Activated CD4-positive, alpha-beta T cell treated with anti-CD3 and anti-CD28 coated beads for 24 hours (primary cell): Measurements from ENCODE around the gene LAMTOR5.
"Not testable (repeated sequence)": the region's sequence is repeated elsewhere in the genome, so short reads cannot be mapped to it uniquely, and the experiment has no call there.

ENCODE experiments used
- DNase-seq, 2 donors: peaks; one replicate each; pipeline ENCODE4 v3.0.0-alpha.2; 2020; ENCODE audit warnings: low read depth in 2 of 2

Gene LAMTOR5

DNA sequence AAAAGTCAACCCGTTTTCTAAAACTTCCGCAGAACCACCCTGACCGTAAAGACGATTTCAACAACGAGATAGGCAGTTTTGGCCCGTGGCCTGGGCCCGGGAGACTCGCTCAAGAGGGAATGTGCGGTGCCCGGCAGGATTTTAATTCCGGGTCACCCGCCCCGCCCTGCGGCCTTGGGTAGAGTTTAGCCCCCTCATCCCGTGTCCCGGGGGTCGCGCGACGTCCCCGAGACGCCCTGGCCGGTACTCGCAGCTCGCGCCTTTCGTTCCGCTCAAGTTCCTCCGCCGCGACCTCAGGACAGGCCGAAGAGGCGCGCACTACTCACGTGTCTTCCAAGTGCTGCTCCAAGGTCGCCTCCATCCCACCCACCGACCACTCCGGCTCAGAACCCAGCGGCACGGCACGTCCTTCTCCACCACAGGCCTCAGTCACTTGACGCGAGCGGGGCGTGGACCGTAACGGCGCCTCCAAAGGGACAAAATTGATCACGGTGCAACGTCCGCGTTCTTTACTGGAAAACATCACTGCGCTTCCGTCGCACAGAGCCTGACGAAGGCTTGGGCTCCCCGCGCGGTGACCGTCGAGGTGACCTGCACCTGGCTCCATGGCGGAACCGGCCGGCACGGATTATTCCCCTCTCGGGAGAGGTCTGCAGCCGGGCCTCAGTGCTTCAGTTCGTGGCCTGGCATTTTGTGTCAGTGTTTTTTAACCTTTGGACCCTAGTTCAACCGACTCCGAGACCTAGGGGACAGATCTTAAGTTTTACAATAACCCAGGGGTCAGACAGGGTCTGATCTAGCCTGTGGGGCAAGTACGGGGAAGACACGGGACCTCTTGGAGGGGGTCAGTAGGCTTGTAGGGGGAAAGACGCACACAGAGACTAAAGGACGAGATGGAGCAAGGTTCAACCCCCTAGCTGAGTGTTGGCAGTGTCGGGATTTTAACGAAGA is at the start of gene LAMTOR5:
TSS of gene LAMTOR5 (minus strand) at position 435 of the 951 bp plus-strand sequence. CDS start at position 361, 74 bp downstream.
- DNase-seq, result peak; percentile 81 to 90

DNA sequence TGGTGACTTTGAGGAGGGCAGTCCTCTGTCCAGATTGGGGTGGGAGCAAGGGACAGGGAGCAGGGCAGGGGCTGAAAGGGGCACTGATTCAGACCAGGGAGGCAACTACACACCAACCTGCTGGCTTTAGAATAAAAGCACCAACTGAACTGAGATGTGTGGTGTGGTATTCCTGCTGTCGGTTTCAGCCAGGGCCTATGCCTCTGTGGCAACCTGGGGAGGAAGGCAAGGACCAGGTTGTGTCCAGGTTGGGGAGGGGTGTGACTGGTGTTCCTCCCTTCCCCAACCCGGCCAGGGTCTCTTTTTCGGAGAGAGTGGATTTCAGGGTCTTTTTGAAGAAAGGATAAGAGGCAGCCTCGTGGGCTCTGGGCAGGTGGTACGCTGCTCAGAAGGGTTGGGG is 49.7 kb upstream of the LAMTOR5 start:
- DNase-seq, result no peak

DNA sequence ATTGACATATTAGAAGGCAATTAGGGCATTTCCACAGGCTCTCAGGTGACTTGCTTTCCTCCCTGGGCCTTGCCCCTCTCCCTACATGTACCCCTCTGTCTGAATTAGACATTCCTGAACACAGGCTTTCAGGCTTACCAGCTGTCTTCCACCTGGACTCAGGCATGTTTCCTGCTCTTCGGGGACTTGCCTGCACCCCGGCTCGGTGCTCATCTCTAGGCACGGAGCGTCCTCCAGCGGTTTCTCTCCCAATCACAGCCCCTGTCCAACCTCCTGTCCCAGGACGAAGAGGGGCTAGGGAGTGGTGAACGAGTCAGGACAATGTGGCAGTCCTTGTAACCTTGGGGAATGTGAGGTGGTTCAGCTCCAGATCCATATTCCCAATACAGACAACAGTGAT is 47.7 kb upstream of the LAMTOR5 start:
- DNase-seq, result no peak

DNA sequence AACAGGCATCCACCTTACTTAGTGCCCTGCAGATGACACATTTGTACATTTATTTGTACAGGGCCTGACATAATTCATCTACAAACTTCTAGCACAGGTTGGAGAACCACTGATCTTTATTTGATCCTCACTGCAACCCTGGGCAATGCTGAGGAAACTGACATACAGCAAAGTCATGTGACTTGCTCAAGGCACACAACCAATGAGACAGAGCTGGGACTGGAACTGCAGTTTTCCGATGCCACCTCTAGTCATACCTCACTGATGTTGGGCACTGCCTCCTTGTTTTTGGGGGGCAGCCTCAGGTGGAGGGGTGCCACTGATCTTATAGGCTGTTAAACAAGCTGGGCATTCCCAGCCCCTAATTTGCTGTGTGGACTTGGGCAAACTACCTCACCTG is 46.8 kb upstream of the LAMTOR5 start:
- DNase-seq, result no peak

DNA sequence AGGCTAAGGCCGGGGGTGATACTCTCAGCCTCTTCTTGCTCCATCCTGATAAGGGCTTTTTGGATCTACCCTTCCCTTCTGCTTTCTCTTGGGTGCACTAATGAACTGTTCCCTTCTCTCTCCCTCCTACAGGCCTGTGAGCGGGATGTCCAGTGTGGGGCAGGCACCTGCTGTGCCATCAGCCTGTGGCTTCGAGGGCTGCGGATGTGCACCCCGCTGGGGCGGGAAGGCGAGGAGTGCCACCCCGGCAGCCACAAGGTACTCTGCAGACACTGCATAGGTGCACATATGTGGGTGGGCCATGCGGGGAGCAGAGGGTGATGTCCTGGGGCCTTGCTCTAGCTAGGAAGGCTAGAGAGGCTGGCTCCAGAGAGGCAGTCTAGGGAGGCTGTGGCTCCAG is 46.3 kb upstream of the LAMTOR5 start:
- no peak for DNase-seq

DNA sequence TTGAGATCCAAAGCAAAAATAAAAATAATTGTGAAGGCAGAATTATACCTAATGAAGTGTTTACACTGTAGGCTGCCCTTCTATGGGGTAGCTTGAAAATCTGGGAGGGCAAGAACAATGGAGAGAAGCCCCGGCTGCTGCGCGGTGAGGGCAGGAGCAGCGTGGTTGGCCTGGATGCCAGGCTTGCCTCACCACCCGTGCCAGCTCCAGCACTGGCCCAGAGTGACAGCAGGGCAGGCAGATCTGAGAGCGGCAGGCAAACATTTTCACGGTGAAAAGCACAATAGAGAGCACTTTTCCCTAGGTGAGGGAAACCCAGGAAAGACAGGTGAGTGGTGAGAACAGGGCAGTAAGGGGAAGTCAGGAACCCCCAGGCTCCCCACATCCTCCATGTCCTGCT is 44.8 kb upstream of the LAMTOR5 start:
- DNase-seq, result no peak

DNA sequence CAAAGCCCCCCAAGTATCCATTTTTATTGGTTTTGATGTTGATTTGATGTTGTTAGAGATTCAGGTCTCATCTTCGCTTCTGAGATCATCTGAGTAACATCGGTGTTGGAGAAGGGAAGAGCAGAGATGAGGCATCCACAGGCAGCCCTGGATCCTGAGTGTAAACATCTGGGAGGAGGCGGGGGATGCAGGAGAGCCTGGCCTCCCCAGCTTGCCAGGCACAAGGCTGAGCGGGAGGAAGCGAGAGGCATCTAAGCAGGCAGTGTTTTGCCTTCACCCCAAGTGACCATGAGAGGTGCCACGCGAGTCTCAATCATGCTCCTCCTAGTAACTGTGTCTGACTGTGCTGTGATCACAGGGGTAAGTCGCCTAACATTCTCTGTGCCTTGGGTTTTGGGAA is 43.4 kb upstream of the LAMTOR5 start, which contains the start of gene PROK1:
TSS of gene PROK1 (plus strand) at position 221 of the 400 bp plus-strand sequence. CDS start at position 289, 68 bp downstream.
- no peak for DNase-seq

DNA sequence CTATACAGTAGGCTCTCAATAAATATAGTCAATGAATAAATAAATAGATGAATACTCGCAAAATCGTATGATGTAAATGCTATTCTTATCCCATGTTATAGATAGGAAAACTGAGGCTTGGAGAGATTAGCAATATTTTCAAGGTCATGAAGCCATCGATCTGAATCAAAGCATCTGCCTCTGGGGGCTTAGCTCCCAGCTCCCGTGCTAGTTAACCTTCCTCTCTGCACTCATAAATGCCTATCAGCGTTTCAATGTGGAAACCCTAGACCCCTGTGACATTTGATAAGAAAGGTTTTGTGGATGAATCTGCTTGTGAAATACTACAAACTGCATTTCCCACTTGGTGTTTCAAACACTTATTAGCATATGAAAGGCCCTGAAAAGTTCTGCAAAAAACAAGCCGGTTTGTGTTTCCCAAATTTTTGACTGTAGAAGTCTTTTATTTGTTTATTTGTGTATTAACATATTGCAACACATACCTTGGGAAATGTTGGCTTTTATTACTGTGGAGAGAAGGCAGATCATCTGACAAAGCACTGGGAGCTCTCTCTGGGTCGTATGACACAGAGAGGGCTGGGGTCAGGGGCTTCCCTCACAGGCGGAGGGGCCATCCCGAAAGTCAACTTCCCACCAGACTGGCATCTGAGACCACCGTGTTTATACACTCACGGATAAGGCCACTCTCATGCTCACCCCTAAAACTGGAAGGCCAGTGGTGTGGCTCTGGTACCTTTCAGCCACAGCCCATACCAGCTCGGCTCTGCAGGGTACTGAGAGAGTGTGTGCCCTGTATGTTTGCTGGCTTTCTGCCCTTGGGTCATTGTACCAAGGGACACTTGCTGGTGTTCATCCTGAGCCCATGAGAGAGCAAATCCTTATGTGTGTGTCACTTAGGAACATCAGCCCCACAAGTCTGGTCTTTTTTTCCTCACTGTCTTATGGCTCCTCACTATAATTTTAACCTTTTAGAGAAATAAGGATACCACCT is 42.5 kb upstream of the LAMTOR5 start:
- DNase-seq, result no peak

DNA sequence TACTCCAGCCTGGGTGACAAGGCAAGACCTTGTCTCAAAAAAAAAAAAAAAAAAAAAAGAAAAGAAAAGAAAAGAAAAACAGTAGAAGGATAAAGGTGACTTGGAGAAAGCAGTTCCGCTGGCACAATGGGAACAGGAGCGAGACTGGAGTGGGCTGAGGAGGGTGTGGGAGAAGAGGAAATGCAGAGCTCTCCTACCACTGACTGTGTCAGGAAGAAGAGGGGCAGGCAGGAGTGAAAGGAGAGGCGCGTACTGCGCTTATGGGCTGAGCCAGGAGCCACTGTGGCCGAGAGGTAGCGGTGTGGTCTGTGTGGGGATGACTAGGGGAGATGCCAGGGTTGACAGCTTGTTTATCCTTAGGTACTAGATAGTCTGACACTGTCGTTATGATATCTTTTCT is 37.1 kb upstream of the LAMTOR5 start:
- no peak for DNase-seq

DNA sequence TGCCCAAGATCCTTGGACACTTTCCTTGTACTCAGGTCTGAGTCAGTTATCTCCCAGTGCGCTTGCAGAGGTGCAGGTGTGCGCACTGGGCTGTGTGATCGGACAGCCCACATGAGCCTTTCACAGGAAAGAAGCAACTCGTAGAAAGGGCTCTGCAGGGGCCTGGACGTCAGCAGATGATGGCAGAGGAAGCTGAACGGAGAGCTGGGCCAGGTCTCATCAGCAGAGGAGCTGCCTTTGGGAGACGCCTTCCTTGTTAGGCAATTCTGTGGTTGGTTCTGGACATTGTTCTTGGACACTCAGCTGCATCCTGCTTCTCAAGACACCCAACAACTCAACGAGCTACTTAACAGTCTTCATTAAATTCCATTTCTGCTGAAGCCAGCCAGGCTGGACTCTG is 36.0 kb upstream of the LAMTOR5 start:
- DNase-seq, result no peak

DNA sequence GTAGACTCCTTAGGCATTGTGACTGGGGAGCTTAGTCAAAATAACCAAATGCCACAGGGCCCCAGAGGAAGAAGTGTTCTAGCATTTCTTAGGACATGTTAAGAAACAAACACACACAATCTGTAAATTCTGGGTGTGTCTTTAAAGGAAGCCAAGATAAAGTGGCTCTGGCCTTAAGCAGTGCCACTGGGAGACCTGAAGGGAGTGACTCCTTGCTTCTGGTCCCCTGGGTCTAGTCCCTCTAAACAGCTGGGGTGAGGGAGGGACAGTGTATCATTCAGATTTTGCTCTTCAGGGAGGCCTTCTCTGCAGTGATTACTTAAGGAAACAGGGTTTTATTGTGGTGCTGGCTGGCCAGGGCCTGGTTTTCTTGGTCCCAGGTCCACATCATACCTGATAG is 34.4 kb upstream of the LAMTOR5 start:
- no peak for DNase-seq

DNA sequence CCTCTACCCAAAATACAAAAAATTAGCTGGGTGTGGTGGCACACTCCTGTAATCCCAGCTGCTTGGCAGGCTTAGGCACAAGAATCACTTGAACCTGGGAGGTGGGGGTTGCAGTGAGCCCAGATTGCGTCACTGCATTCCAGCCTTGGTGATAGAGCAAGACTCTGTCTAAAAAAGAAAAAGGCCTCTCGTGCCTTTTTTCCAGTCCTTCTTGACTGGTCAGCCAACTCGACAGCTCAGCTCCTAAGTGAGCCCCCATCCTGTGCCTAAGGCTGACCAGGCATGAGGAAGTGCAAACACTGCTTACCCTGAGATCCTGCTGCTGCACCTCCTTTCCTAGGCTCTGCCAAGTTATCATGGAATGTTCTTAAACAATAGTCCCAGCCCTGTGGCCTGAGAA is 33.4 kb upstream of the LAMTOR5 start:
- DNase-seq, result no peak

DNA sequence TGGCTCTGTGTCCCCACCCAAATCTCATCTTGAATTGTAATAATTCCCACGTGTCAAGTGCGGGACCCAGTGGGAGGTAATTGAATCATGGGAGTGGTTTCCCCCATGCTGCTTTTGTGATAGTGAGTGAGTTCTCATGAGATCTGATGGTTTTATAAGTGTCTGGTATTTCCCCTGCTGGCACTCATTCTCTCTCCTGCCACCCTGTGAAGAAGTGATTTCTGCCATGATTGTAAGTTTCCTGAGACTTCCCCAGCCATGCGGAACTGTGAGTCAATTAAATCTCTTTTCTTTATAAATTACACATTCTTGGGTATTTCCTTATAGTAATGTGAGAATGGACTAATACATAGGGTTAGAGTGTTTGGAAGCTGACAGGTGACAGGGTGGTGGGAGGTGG is 32.4 kb upstream of the LAMTOR5 start:
- not testable (repeated sequence) for DNase-seq

DNA sequence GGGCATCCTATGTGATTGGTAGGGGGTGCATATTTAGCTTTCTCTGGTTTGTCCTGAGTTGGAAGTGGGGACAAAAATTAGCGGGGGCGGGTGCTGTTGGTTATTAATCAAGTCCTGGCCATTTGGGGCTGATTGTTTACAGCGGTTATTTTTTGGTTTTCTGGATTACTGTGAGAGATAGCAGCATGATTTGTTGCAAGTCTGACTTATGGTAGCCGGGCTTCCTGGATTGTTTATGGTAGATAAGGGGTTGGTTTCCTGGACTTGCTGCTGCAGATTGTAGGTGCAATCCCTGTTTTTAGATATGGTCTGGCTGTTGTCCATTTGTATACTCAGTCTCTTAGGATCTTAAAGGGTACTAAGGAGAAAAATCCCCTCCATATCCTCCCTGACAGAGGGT is 31.4 kb upstream of the LAMTOR5 start:
- no peak for DNase-seq

DNA sequence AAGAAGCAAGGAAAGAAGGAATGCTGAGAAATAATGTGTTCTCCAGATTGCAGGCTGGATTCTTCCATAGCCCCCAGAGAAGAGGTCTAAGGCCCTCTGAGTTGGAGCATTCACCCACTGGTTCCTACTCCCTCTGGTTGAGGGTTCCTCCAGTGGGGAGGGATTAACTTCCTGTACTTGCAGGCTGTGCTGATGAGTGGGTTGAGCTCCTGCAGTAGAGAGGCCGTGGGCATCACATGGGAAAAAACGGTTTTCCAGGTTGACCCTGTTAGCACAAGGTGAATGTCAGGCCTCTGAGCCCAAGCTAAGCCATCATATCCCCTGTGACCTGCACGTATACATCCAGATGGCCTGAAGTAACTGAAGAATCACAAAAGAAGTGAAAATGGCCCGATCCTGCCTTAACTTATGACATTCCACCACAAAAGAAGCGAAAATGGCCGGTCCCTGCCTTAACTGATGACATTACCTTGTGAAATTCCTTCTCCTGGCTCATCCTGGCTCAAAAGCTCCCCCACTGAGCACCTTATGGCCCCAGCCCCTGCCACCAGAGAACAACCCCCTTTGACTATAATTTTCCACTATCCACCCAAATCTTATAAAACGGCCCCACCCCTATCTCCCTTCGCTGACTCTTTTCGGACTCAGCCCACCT is 30.3 kb upstream of the LAMTOR5 start:
- not testable (repeated sequence) for DNase-seq

DNA sequence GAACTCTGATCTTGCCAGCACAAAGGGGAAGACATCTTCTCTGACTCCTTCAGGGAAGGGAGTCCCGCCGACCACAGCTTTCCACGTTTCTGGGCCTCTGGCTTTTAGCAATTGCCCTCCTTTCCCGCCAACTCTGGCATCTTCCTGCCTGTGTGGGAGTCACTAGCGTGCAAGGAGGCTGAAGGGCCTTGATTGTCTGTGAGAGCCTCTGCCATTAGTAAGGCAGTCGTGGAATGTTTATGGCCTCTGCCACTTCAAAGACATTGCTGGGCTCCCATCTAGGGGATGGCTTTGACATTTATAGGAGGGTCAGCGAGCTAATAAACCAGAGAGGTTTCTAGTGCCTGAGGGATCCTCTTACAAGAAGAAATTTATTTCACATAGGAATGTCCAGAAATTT is 29.1 kb upstream of the LAMTOR5 start:
- DNase-seq, result no peak

DNA sequence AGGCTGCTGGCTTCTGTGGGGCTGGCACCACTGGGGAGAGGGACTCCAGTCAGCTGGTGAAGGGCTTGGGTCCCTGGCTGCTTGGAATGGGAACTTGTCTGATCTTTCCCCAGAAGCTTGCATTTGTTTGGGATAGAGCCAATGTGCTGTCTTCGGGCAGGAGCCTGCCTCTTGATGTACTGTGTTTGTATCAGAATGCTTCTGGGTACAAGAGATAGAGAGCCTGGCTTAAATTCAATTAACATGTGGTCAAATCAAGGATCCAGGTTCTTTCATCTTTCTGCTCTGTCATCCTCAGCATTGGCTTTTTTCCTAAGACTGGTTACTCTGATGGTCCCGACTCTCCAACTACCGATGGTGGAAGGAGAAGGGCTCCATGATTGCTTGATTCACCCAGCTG is 27.5 kb upstream of the LAMTOR5 start:
- DNase-seq, result no peak

DNA sequence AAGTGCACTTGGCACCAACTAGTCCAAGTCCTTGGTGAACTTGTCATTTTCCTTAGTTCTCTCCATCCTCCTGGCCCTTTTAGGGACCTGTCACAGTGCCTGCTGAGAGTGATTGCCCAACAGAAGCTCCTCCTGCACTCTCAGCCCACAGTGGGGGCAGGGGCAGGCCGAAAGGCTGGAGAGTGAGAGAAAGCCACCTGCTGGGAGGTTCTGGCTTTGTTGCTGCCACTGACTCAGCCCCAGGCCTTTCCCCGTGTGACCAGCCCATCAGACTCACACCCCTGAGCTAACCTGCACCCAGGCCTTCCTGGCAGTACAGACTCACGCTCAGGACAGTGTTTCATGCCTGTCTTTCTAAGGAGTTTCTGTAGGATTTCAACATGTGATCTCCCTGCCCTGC is 26.3 kb upstream of the LAMTOR5 start:
- no peak for DNase-seq

DNA sequence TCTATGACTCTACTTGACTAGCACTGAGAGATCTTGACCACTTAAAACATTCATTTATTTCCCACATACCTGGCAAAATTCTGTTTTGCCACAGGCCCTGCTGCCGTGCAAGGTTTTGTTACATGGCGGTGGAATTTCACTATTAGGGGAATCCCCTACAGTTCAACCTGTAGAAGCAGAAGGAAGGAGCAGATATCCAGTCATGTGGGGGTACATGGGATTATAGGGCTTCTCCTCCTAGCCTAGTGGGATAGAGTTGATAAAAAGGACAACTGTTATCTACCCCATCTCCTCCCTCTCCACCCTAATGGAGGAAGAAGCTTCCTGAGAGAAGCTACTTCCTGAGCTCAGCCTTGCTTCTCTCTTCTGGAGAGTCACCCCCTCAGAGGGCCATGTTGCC is 25.7 kb upstream of the LAMTOR5 start:
- DNase-seq, result no peak

DNA sequence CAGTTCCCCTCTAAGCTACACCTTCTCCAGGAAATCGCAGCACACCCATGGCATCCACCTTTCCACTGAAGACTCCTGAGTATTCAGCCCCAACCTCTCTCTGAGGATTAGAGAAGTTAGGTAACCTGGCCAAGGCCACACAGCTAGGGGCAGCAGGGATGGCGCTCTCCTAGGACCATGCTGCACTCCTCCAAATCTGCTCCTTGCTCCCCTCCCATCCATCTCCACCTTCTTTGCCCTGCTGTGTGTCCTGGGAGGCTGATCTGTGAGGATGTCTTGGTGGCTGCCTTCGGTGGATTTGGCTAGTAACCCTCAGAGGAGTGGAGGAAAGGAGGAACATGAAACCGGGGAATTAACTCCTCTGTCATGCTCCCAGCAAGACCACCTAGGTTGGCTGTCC is 23.4 kb upstream of the LAMTOR5 start:
- no peak for DNase-seq

DNA sequence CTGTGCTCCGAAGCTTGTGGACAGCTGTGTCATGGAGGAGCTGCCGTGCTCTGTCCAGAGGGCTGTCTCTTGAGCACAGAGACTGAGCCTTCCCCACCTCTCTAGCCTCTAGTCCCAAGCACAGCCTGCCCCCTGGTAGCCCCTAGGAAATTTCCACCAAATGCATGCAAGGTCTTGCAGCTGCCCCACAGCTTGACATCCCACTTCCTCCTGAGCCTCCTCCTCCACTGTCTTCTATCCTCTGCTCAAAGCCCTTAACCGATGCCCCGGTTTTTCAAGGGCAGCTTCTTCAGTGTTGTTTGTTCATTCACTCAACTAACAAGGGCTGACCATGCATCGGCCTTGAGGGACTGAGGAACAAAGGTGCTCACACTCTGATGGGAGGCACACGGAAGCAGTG is 22.9 kb upstream of the LAMTOR5 start:
- no peak for DNase-seq

DNA sequence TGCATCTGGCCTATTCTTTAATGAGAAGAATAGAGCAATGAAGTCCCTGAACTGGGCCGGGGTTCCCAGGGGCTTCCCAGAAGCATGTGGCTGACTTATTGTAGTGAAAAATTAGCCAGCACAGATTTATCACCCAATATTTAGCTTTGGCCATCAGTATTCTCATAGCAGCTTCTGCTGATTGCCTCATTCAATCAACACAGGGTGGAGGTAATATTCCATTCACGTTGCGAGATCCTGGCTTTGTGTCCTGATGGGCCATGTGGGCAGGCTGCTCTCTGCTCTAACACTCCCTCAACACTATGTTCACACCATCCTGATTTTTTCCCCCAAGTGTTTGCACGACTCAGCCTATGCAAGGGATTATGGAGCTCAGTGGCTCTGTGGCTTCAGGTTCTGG is 21.5 kb upstream of the LAMTOR5 start:
- DNase-seq, result no peak
